NCI-H2171 (cell line): Measurements from ENCODE around the gene ITGB7.

ENCODE experiments used
- DNase-seq: peaks from one replicate; lab custom pipeline; 2025; lab: John Stamatoyannopoulos, UW

Gene ITGB7

DNA sequence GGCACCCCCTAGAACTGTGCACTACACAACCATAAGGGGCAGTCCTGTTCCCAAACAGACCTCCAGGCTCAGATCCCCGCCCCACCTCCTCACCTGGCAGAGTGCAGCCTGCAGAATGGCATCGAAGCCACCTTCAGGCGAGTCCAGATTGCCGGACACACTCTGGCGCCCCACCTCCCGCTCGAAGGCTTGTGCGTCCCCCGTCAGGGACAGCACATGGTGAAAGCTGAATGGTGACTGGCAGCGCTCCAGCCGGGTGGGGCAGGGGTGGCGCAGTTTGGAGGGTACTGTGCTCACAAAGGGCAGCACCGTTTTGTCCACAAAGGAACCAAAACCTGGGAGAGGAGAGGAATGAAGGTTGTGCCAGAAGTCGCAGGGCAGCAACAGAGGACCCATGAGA, 10.6 kb downstream of the ITGB7 start:
- DNase-seq = no peak

DNA sequence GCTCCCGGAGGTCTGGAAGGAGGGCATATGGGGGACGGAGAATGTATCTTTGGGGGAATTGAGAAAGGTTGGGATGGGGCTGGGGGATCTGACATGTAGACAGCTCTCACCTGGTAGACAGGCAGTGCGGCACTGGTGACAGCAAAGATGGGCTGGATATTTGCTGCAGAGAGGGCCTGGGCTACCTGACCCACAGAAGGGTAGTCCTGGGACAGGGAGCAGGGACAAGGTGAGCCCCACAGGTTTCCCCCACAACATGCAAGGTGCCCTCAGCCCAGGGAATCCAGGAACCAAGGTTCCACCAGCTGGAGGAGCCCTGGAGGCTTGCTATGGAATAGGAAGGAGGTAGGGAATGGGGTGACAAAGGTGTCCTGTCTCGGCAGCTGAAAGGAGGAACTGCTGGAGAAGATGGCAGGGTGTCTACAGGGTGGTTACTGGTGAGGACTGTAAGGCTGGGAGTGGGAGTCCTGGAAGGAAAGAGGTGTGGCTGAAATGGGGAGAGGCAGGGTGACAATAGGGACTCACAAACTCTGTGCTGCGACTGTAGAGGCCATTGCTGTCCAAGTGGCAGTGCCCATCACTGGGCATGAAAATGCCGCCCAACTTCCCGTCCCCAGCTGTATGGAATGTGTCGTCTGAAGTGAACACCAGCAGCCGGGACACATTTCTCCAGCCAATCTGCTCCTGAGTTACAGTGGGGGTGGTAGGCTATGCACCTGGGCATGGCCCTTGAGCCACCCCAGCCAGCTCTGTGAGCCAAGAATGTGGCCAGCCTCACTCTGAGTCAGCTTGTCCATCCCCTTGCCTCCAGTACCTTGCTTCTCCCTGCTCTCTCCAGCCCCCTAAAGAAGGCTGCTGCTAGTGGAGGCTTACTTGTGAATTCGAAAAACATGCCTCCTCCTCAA, 11.3 kb downstream of the ITGB7 start:
- no peak for DNase-seq

DNA sequence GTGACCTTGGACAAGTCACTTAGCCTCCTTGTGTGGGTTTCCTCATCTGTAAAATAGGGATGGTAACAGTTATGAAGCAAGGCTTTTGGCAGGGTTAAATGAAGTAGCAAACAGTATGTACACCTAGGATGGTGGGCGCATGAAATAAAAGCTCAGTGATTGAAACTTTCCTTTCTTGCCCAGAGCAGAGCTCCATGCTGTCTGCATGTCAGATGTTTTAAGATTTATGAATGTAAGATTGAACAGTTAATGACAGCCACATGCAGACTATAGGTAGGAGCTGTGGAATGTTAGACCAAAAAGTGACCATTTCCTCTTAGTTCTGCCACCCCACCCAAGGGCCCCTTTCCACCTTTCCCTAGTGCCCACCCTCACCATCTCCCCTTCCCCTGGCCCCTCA, 12.1 kb downstream of the ITGB7 start:
- DNase-seq = no peak

DNA sequence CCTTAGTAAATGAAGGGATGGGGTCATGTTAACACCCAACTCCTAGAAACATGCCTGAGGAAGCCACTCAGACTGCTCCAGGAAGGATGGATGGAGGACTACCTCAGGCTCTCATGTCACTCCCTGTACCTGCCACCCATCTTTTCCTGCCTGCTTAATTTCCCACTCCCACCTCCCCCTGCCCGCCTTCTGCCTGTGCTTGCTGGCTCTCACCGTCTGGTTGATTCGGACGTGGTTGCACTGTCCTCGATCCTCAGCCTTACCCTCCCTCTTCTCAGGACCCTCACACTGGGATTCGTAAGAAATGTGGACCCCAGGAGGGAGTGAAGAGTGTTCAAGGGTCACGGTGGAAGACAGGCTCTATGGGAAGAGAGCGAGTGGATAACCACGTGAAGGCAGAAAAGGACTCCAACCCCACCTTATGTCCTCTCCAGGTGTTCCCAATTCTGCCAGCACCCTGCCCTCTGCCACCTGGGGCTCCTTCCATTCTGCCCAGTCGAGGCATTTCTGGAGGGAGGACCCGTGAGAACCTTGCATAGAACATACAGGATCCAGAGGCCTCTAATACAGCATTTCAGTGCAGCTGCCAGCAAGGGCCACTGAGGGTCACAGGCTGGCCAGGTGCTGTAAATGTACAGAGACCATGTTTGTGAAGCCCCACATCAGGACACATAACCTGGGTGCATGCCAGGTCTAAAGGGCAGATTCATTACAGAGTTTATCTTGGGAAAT, 12.9 kb downstream of the ITGB7 start:
- DNase-seq = no peak

DNA sequence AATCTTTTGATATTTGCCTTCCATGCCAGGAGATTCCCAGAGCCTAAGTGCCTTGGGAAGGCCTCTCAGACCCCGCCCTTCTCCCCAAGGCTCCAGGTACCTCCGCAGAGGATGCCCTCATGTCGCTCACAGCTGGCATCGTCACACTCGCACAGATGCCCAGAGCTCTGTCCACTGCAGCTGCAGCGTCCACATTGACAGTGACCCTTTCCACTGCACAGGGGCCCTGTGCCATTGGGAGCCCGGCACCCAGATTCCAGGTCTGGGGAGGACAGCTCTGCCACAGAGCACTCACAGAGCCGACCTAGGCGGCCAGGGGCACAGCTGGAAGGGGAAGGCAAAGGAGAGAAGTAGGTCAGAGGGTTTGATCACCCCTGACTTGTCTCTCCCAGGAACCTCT, 14.0 kb downstream of the ITGB7 start:
- no peak for DNase-seq

DNA sequence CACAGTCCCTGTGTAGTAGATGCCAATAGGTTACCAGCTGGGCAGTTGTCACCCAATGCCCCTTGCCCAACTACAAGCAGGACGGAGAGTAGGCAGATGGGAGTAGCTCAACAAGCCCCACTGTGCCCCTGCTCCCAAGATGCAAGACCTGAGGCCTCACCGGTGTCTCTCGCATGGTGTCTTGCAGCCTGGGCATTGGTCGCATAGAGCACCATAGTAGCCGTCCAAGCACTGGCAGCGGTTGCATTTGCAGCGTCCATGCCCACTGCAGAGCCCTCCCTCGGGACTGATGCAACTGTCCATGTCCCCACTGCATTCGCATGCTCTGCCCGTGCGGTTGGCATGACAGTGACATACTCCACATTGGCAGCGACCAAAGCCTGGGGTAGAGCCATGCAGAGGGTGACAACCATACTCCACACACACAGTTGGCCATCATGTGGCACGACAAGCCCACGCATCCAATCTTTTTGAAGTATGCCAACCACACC, 14.5 kb downstream of the ITGB7 start:
- no peak for DNase-seq

DNA sequence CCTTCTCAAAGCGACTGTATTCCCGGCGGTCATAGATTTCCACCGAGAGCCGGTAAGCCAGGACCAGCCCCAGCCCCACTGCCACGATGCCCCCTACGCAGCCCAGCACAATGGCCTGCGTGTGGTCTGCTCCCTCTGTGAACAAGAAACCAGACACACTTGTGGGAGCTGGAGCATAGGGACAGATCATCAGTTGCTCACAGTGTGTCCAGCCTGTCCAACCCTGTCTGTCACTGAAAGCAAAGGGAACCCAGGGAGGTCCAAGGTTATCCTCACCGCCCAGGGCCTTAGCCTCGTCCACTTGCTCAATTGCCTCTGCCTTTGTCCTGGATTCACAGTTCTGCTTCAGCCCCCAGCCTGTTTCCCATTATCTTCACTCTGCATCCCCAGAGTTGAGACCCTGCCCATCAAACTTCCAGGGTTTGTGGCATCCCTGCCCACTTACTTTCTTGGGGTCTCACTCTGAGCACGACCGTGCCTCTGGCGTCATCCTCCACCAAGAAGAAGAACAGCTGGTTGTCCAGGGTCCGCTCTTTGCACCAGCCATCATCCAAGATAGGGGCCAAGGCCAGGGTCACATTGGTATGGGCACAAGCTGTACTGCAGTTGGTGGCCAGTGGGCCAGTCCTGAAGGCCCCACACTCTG, 15.0 kb downstream of the ITGB7 start:
- DNase-seq = no peak

DNA sequence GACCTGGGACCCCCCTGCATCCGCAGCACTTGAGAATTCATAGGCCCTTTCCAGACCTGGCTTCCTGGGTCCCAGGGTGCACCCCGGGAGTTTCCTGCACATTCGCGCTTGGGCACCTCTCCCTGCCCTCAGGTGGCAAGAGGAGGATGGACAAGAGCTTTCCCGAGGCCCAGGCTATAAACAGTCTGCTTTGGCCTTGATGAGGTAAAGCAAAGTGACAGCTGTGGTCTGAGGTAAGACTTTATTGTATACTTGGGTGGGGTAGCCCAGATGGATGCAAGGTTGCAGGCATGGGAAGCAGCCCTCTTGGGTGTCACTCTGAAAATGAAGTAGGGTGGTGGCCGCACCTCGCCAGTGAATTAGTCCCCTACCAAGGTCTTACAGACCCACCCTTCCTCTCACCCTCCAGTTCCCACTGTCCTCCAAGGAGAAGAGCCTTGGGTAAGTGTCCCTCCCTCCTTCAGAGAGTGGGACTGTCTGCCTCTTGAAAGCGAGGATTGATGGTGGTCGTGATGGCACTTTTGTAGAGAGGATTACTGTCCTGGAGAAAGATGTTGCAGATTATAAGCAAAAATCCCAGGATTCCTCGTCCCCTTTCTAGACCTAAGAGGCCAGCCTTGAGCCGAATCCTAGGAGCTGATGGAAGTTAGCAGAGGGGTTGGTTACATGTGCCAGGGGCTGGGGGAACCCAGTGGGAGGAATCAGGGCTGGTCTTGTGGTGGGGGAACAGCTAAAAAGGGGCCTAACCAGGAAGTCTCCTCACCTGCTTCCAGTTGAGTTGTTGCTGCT, 15.8 kb downstream of the ITGB7 start:
- no peak for DNase-seq

DNA sequence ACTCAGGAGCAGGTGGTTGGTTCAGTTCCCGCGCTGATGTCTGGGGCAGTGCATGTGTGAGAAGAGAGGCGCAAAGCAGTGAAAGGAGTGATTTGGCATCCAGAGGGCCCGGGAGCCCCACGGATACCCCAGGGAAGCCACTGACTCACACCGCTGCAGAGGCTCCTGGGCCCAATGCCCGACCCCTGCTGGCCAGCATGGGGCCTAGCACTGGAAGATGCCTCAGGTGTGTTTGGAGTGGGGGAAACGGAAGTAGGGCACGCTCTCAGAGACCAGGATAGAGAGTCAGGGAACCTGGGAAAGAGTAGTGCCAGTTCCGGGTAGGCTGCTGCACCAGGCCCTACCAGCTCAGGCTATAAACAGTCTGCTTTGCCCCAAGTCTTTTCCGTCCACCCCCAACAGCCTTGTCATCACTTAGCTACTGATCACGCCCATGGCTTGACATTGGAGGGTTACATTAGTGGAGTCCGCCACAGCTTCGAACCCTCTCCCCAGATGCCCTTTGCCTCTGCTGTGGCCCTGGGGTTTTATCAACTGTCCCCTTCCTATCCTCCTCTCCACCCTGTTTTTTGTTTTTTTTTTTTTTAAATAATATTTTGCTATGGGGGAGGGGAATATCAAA, 16.8 kb downstream of the ITGB7 start:
- no peak for DNase-seq

DNA sequence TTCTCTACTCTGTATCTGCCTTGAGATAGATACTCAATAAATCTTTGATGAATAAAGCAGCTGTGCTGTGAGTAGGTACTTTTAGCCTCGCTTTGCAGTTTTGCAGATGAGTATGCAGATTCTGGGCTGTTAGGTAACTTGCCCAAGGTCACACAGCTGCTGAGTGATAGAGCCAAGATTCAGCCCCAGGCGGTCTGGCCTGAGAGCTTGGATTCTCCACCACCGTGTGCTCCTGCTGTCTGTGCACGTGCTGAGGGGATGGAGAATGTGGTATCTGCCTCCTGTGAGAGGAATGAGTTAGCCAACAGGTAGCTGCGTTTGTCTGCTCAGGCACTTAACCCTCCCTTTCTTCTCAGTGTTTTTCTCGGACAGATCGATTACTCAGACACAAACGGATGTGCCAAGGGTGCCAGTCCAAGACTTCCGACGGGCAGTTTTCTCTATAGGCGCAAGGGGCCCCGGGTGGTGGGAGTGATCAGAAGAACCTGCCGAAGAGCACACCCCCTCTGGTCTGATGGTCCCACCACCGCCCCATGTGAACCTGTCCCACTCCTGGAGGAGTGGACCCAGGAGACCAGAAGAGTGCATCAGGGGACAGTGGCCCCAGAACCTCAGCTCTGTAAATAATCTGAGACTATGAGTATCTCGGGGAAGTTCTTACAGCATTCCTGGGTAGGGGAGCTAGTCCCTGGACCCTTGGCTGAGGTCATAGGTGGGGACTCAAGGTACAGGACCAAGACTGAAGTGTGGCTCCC, 19.7 kb downstream of the ITGB7 start:
- DNase-seq = no peak

DNA sequence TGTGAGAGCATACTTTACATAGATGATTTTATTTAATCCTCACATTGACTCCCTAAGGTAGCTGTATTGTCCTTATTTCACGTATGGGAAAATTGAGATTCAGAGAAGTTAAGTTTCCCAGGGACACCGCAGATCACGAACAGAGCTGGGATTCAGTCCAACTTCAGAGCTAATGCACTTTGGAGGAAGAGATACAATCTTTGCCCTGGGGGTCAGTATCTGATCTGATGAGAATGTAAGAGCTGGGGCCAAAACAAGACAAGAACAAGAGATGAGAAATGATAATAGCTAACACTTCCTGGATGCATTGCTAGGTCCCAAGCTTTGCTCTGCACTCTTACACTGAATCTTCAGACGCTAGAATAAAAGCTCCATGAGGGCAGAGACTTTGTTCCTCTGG, 20.3 kb downstream of the ITGB7 start:
- DNase-seq = no peak

DNA sequence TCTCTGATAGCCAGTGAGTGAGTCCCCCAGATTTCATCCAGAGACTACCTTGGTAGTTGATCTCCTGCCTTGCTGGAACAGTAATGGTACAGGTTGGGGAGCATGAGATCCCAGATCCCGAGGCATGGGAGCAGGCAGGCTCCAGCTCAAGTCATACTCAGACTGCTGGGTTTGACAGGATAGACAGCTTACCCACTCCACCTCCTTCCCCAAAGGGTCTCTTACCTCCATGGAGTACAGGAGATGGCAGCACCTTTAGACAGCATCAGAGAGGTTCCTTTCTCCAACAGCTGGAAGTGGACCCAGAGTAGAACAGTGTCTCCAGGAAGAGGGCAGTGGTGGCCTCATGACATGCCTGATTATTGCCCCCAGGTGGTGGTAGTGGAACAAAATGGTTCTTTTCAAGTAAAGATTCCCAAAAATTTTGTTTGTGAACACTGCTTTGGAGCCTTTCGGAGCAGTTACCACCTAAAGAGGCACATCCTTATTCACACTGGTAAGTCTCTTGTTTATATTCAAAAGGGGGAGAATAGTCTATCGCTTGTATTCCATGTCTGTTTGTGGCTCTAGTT, 21.4 kb downstream of the ITGB7 start:
- DNase-seq = no peak

DNA sequence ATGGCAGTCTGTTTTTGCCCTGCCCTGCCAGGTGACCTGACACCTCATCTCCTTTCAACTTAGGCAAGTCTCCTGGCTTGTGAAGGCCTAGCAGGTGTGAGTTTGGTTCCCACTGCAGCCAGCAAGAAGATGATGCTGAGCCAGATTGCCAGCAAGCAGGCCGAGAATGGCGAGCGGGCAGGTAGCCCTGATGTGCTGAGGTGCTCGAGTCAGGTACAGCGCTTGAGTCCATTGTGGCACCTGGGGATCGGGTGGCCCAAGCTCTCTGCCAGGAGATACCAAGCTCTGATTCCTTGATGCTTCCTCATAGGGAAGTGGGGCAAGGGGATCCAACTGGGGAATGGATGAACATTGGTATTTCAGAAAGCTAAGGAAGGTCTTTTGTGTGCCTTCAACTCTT, 22.2 kb downstream of the ITGB7 start:
- DNase-seq = no peak

DNA sequence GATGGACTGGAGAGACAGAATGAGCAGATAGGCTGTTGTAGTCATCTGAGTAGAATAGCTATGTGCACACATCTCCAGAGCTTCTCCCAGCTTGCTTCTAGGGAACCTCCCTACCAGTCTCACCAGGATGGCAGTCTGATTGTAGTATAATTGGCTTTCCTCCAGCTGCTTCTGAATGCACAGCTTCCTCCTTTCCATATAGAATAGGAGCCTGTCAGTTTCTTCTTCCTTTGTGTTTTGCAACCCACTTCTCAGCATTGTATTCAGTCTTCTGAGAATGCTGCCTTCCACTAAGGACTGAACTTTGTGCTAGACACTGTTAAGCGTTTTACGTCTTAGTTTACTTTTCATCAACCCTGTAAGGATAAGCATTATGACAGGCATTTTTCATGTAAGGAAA, 24.1 kb downstream of the ITGB7 start:
- DNase-seq = no peak

DNA sequence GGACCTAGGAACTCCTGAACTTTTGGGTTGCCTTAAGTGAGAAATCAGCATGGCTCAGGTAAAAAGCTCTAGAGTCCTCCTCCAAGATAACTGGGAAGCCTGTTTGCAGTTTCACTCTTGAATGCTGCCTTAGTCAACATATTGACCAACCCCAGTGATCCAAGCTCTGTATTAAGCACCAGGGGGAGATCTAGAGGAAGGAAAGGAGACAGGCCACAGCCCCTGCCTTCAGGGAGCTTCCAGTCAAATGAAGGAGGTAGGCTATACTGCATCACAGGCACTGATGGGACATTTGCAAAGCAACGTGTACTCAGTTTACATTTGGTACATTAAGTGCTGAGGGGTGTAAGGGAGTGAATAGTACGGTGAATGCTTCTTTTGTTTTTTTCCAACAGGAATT, 25.1 kb downstream of the ITGB7 start:
- DNase-seq = no peak

DNA sequence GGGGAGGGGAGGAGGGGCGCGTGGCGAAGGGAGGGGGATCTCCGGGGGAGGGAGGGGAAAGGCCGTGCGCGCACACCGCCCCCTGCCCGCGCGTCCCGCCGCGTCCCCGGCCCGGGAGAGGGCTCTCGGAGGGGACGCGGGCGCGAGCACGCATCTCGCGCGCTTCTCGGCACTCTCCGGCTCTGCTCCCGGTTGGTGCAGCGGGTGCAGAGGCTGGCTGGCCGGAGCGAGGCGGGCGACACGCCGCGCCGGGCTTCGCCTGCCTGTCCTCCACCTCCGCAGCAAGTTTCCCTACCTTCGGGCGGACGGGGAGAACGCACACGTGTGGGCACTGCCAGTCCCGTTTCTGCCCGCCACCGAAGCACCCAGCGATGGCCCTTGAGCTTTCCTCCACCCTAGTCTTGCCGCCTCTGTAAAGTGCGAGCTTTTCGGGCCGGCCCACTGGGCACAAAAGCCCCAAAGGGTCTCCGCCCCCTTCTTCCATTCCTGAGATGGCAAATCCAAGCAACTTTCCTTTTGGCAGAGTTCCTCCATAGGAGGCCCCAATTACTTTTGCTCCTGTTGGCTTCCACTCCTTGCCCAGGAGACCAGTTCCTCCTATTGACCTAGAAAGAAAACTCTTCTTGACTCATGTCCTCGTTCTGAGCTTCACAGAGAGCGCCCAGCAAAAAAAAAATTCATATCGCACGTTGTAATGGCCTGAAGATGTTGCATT, 26.0 kb downstream of the ITGB7 start:
- DNase-seq = peak; percentile 84

DNA sequence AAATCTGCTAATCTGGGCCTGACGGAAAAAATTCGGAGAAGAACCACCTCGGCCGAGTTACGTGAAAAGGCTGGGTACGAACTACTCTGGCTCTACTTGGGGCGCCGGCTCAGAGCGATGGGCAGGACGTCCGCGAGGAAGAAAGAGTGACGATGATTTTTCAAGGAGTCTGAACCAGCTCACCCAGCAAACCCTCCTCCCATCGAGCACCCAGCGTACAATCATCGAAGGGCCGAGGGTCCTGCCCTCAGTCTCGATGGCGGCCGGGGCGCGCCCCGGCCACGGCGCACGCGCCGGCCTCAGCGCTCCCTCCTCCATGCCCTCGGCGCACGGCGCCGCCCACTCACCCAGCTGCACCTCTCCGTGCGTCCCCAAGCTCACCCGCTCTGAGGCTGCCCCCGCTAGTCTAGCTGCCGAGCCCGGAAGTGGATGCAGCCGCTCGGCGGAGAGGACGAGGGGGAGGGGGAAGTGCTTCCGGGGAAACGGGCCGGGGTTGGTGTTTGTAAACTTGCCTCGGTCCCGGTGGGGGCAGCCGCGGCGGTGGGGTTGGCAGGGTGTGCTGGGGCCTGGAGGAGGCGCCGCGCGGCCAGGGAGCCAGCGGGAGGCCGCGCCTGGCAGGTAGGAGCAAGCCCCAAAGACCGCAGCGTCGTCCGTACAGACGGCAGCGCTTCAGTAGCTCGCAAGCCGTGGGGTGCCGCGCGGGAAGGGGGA, 26.7 kb downstream of the ITGB7 start, which contains the start of the genes CSAD and ZNF740:
Gene CSAD, minus strand, starts transcription at position 706 of the 711 bp plus-strand sequence. CDS start 7,455 bp downstream, outside the sequence.
Gene ZNF740, plus strand, starts transcription at position 503 of the 711 bp plus-strand sequence. CDS start 1,262 bp downstream, outside the sequence.
- DNase-seq = peak; percentile 98

DNA sequence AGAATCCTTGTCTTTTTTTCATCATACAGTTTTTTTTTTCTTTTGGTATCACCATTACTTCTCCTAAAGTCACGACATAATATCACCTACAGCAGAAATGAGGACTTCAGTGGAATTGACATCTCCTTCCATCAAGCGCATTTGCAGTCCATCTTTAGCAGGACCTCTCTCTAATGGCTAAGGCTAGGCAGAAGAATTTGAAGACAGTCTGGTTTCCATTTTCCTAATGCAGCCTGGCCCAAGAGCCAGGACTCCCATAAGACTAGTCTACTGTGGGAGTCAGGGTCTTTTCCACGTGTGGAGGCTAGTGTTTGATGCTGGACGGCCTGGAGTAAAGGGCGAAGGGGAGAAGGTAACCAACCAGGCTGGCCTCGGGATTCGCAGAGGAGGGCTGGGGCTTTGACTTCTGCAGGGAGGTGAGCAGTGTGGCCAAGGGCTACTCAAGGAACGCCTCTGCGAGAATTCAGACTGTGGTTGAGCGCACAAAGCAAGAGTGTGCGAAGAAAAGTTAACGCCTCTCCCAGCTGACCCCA, 27.3 kb downstream of the ITGB7 start:
- no peak for DNase-seq
